GM19025 (cell line): ENCODE measurements around the gene PRMT7.
"Not testable (repeated sequence)": the region's sequence is repeated elsewhere in the genome, so short reads cannot be mapped to it uniquely, and the experiment has no call there.

ENCODE experiments used
- ATAC-seq: cut with Tn5 transposase; IDR thresholded peaks from one replicate; pipeline ENCODE4 v1.9.1; 2021; ENCODE audit warnings: mild to moderate bottlenecking, low read depth, moderate library complexity; ENCODE audit not compliant: unreplicated experiment

The PRMT7 gene

GRCh38 chr16:68282064-68282452 is 28.8 kb upstream of the PRMT7 start:
- ATAC-seq, result no peak

GRCh38 chr16:68283346-68283745 is 27.5 kb upstream of the PRMT7 start:
- ATAC-seq, result no peak

- ATAC-seq, result peak; percentile 45
These were observed 26.8 kb upstream of the PRMT7 start for GRCh38 chr16:68283801-68284598.

GRCh38 chr16:68284847-68285246 is 26.0 kb upstream of the PRMT7 start:
- ATAC-seq, result peak; percentile 42

- no peak for ATAC-seq
These were observed 25.1 kb upstream of the PRMT7 start for GRCh38 chr16:68285683-68286082.

GRCh38 chr16:68286153-68287074 is 24.4 kb upstream of the PRMT7 start:
- no peak for ATAC-seq

- no peak for ATAC-seq
These were observed 23.3 kb upstream of the PRMT7 start for GRCh38 chr16:68287276-68288251.

- no peak for ATAC-seq
These were observed 22.6 kb upstream of the PRMT7 start for GRCh38 chr16:68288252-68288650.

GRCh38 chr16:68288796-68289195 is 22.0 kb upstream of the PRMT7 start:
- ATAC-seq, result not testable (repeated sequence)

GRCh38 chr16:68289202-68289601 is 21.6 kb upstream of the PRMT7 start:
- no peak for ATAC-seq

GRCh38 chr16:68289621-68290329 is 21.0 kb upstream of the PRMT7 start:
- ATAC-seq, result peak; percentile 86

GRCh38 chr16:68290450-68290849 is 20.4 kb upstream of the PRMT7 start:
- ATAC-seq, result no peak

GRCh38 chr16:68291227-68291626 is 19.6 kb upstream of the PRMT7 start:
- ATAC-seq, result no peak

- ATAC-seq, result no peak
These were observed 18.4 kb upstream of the PRMT7 start for GRCh38 chr16:68292425-68292824.

GRCh38 chr16:68296291-68296690 is 14.5 kb upstream of the PRMT7 start:
- no peak for ATAC-seq

GRCh38 chr16:68296693-68297092 is 14.1 kb upstream of the PRMT7 start:
- no peak for ATAC-seq

- no peak for ATAC-seq
These were observed 12.9 kb upstream of the PRMT7 start for GRCh38 chr16:68297908-68298307.

- no peak for ATAC-seq
These were observed 12.5 kb upstream of the PRMT7 start for GRCh38 chr16:68298312-68298711.

GRCh38 chr16:68298907-68299561 is 11.8 kb upstream of the PRMT7 start:
- no peak for ATAC-seq
